ENCODE measurements around the gene KCNQ1. TPM values are rescaled to one million over a fixed set of nuclear protein-coding genes. Genes with fewer than 3 reads are reported as not detected.

The KCNQ1 gene
- total RNA-seq, 2 experiments from 2014 or later: 8.7 to 9.5 TPM

- no peak for DNase-seq
- POLR2A ChIA-PET: no interaction called here
- Mint-ChIP-seq H3K9me3 (no peaks in the 10 kb centered on the region), H3K27me3 (no peaks in the 10 kb centered on the region), H3K4me1 (ENCODE audit: low read depth) (no peaks in the 10 kb centered on the region), H3K36me3 (ENCODE audit: low read depth) (no peaks in the 10 kb centered on the region), H3K4me3 (no peak overlapping the region), H3K27ac (no peak overlapping the region)
- CTCF ChIA-PET: interaction anchor here (1.2 kb wide), 1 partner anchor 95 kb away, joined by 3 read pairs; no protein-coding TSS in a partner anchor
- ATAC-seq: no peak
- no peak for TF ChIP-seq CTCF (IDR thresholded peaks at IDR 0.05)
- intact Hi-C loops (cut with micrococcal nuclease): no loop called here
Observed at GRCh38 chr11:2436013-2436520, 8.7 kb upstream of the KCNQ1 start.

GRCh38 chr11:2436521-2437031 is 8.2 kb upstream of the KCNQ1 start:
- DNase-seq: no peak
- no peaks in the 10 kb centered on the region for H3K36me3 Mint-ChIP-seq (ENCODE audit: low read depth)
- no peak for ATAC-seq
- no peak overlapping the region for H3K27ac Mint-ChIP-seq
- H3K4me3 Mint-ChIP-seq: no peak overlapping the region
- CTCF ChIA-PET: interaction anchor here (1.1 to 1.3 kb wide), 3 partner anchors 94 to 455 kb away, joined by 3 to 5 read pairs (median 4); no protein-coding TSS in a partner anchor
- no peaks in the 10 kb centered on the region for H3K27me3 Mint-ChIP-seq
- no peaks in the 10 kb centered on the region for H3K4me1 Mint-ChIP-seq (ENCODE audit: low read depth)
- H3K9me3 Mint-ChIP-seq: no peaks in the 10 kb centered on the region
- TF ChIP-seq CTCF (IDR thresholded peaks at IDR 0.05): no peak
- POLR2A ChIA-PET: no interaction called here
- intact Hi-C loops (cut with micrococcal nuclease): no loop called here

GRCh38 chr11:2437516-2437915 is 7.3 kb upstream of the KCNQ1 start:
- H3K27ac Mint-ChIP-seq: no peak overlapping the region
- ATAC-seq (no peak), DNase-seq (no peak)
- CTCF ChIA-PET: interaction anchor here (0.9 to 1.3 kb wide), 3 partner anchors 96 to 454 kb away, joined by 3 to 5 read pairs (median 4); no protein-coding TSS in a partner anchor
- intact Hi-C loops (cut with micrococcal nuclease): no loop called here
- no peaks in the 10 kb centered on the region for H3K9me3 Mint-ChIP-seq
- H3K4me3 Mint-ChIP-seq: no peak overlapping the region
- H3K4me1 Mint-ChIP-seq (ENCODE audit: low read depth): peaks cover 3% of the 10 kb centered on the region
- no peaks in the 10 kb centered on the region for H3K27me3 Mint-ChIP-seq
- TF ChIP-seq CTCF (IDR thresholded peaks at IDR 0.05): no peak
- POLR2A ChIA-PET: no interaction called here
- H3K36me3 Mint-ChIP-seq (ENCODE audit: low read depth): no peaks in the 10 kb centered on the region

GRCh38 chr11:2439820-2440219 is 5.0 kb upstream of the KCNQ1 start:
- no peaks in the 10 kb centered on the region for H3K36me3 Mint-ChIP-seq (ENCODE audit: low read depth)
- intact Hi-C loops (cut with micrococcal nuclease): no loop called here
- no peaks in the 10 kb centered on the region for H3K9me3 Mint-ChIP-seq
- ChIA-PET CTCF (interaction anchor here (0.8 to 1.2 kb wide), 3 partner anchors 91 to 448 kb away, joined by 3 to 4 read pairs (median 3); no protein-coding TSS in a partner anchor), POLR2A (no interaction called here)
- DNase-seq (no peak), ATAC-seq (no peak)
- no peak for TF ChIP-seq CTCF (IDR thresholded peaks at IDR 0.05)
- peaks cover 14% of the 10 kb centered on the region for H3K4me1 Mint-ChIP-seq (ENCODE audit: low read depth)
- no peak overlapping the region for H3K4me3 Mint-ChIP-seq
- H3K27me3 Mint-ChIP-seq: no peaks in the 10 kb centered on the region
- H3K27ac Mint-ChIP-seq: no peak overlapping the region

- ChIA-PET CTCF (interaction anchor here (1.2 kb wide), 1 partner anchor 92 kb away, joined by 4 read pairs; no protein-coding TSS in a partner anchor), POLR2A (no interaction called here)
- intact Hi-C loops (cut with micrococcal nuclease): no loop called here
Observed at GRCh38 chr11:2440646-2441045, 4.2 kb upstream of the KCNQ1 start.

More at GRCh38 chr11:2440646-2441045, 4.2 kb upstream of the KCNQ1 start:
- Mint-ChIP-seq H3K36me3 (ENCODE audit: low read depth) (no peaks in the 10 kb centered on the region), H3K9me3 (no peaks in the 10 kb centered on the region), H3K4me1 (ENCODE audit: low read depth) (peaks cover 16% of the 10 kb centered on the region), H3K27me3 (no peaks in the 10 kb centered on the region), H3K4me3 (no peak overlapping the region), H3K27ac (no peak overlapping the region)
- no peak for TF ChIP-seq CTCF (IDR thresholded peaks at IDR 0.05)
- DNase-seq (no peak), ATAC-seq (no peak)

Measured in activated CD8-positive, alpha-beta T cell treated with anti-CD3 and anti-CD28 coated beads for 36 hours (primary cell).